ENCODE results near the gene NOL6. TPM values are rescaled to one million over a fixed set of nuclear protein-coding genes. Genes with fewer than 3 reads are reported as not detected.

NOL6 gene
- polyA plus RNA-seq, 1 experiment = 34.7 TPM

- POLR2A ChIA-PET = interaction anchor here (0.5 kb wide), 1 partner anchor 14 kb away, joined by 3 read pairs; no protein-coding TSS in a partner anchor
- no peak overlapping the region for H3K27ac ChIP-seq (ENCODE audit: low read depth, low read length)
- no peaks in the 10 kb centered on the region for H3K27me3 ChIP-seq (ENCODE audit: control insufficient read depth, insufficient read depth, low read length)
- CTCF ChIA-PET = interaction anchor here (0.9 to 4.4 kb wide), 7 partner anchors 20 to 152 kb away, joined by 3 to 47 read pairs (median 3); no protein-coding TSS in a partner anchor
- peak overlapping the region; percentile 99 for H3K4me3 ChIP-seq (ENCODE audit: low read depth, low read length)
- no peak for TF ChIP-seq CTCF (IDR thresholded peaks at IDR 0.05; ENCODE audit: low read depth, low read length)
- no peaks in the 10 kb centered on the region for H3K9me3 ChIP-seq (ENCODE audit: control insufficient read depth, insufficient read depth, low read length)
- no peak for DNase-seq (ENCODE audit: low read depth, low spot score)
Observed at GRCh38 chr9:33472171-33472880, 1.4 kb downstream of the NOL6 start.

- H3K27ac ChIP-seq (ENCODE audit: low read depth, low read length) = no peak overlapping the region
- no peak for TF ChIP-seq CTCF (IDR thresholded peaks at IDR 0.05; ENCODE audit: low read depth, low read length)
- no peaks in the 10 kb centered on the region for H3K27me3 ChIP-seq (ENCODE audit: control insufficient read depth, insufficient read depth, low read length)
- no peak overlapping the region for H3K4me3 ChIP-seq (ENCODE audit: low read depth, low read length)
- no peaks in the 10 kb centered on the region for H3K9me3 ChIP-seq (ENCODE audit: control insufficient read depth, insufficient read depth, low read length)
- DNase-seq (ENCODE audit: low read depth, low spot score) = no peak
- CTCF ChIA-PET = interaction anchor here (0.9 to 4.4 kb wide), 3 partner anchors 19 to 96 kb away, joined by 3 to 47 read pairs (median 27); no protein-coding TSS in a partner anchor
- POLR2A ChIA-PET = no interaction called here
Observed at GRCh38 chr9:33471361-33471760, 2.4 kb downstream of the NOL6 start.

- H3K4me3 ChIP-seq (ENCODE audit: low read depth, low read length) = no peak overlapping the region
- no peaks in the 10 kb centered on the region; the same call in 1 of the 2 replicates for H3K9me3 ChIP-seq (ENCODE audit: control insufficient read depth, insufficient read depth, low read length)
- no peaks in the 10 kb centered on the region for H3K27me3 ChIP-seq (ENCODE audit: control insufficient read depth, insufficient read depth, low read length)
- ChIA-PET POLR2A (no interaction called here), CTCF (interaction anchor here (1.5 to 7.9 kb wide), 2 partner anchors 18 to 95 kb away, joined by 7 to 74 read pairs; no protein-coding TSS in a partner anchor)
- TF ChIP-seq CTCF (IDR thresholded peaks at IDR 0.05; ENCODE audit: low read depth, low read length) = no peak
- H3K27ac ChIP-seq (ENCODE audit: low read depth, low read length) = no peak overlapping the region
- DNase-seq (ENCODE audit: low read depth, low spot score) = no peak
Observed at GRCh38 chr9:33469891-33470290, 3.8 kb downstream of the NOL6 start.

- H3K9me3 ChIP-seq (ENCODE audit: control insufficient read depth, insufficient read depth, low read length) = no peaks in the 10 kb centered on the region; the same call in 1 of the 2 replicates
- no peak for DNase-seq (ENCODE audit: low read depth, low spot score)
- TF ChIP-seq CTCF (IDR thresholded peaks at IDR 0.05; ENCODE audit: low read depth, low read length) = no peak
- H3K4me3 ChIP-seq (ENCODE audit: low read depth, low read length) = no peak overlapping the region
- ChIA-PET CTCF (interaction anchor here (1.5 to 7.9 kb wide), 2 partner anchors 17 to 94 kb away, joined by 7 to 74 read pairs; no protein-coding TSS in a partner anchor), POLR2A (no interaction called here)
- H3K27me3 ChIP-seq (ENCODE audit: control insufficient read depth, insufficient read depth, low read length) = no peaks in the 10 kb centered on the region
- H3K27ac ChIP-seq (ENCODE audit: low read depth, low read length) = no peak overlapping the region
Observed at GRCh38 chr9:33468797-33469621, 4.7 kb downstream of the NOL6 start.

Data from AG04450 (cell line).